HG02852 (cell line): ENCODE results near the gene F10.
"Not testable (repeated sequence)": the region's sequence is repeated elsewhere in the genome, so short reads cannot be mapped to it uniquely, and the experiment has no call there.

Source experiments
- ATAC-seq: cut with Tn5 transposase; IDR thresholded peaks from one replicate; pipeline ENCODE4 v1.9.1; 2021; ENCODE audit warnings: mild to moderate bottlenecking, moderate library complexity; ENCODE audit not compliant: unreplicated experiment

F10 gene

GRCh38 chr13:113150550-113151365 lies 28.2 kb downstream of the F10 start:
- no peak for ATAC-seq

DNA sequence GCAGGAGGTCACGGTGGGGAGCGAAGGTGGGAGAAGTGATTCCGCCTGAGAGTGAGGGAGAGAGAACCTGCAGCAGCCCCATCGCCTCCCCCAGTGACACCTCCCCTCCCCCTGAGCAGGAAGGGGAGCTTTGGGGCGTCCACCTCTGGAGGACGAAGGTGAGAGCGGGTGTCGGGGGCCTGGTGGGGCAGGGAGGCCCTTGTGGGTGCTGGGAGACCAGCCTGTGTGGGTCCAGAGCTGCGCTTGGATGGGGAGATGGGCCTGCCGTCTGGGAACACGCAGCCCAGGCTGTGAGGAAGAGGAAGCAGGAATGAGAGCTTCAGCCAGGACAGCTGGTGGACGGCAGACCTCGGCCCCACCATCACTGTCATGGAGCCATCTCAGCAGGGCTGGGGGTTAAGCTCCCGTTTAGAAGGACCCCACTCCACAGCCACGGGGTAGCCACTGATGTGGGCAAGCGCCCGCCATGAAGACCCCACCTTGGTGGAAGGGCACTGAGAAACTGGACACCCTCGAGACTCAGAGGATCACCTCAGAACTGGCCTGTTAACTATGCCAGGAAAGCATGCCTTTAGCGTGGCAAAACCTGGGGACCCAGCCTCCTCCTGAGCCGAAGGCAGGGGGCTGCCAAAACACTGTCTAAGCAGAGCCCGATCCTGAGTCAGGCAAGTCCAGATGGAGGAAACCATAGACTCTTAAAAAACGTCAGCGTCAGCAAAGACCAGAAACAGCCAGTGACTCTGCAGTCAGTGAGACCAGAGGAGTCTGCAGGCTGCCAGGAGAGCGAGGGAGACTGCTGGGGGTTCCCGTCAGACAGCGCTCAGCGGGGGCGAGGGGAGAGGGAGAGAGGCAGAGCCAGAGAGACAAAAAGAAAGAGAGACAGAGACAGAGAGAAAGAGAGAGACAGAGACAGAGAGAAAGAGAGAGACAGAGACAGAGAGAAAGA lies 29.4 kb downstream of the F10 start:
- ATAC-seq, result no peak

- ATAC-seq, result no peak
Measured at GRCh38 chr13:113152691-113152983, 30.0 kb downstream of the F10 start.

DNA sequence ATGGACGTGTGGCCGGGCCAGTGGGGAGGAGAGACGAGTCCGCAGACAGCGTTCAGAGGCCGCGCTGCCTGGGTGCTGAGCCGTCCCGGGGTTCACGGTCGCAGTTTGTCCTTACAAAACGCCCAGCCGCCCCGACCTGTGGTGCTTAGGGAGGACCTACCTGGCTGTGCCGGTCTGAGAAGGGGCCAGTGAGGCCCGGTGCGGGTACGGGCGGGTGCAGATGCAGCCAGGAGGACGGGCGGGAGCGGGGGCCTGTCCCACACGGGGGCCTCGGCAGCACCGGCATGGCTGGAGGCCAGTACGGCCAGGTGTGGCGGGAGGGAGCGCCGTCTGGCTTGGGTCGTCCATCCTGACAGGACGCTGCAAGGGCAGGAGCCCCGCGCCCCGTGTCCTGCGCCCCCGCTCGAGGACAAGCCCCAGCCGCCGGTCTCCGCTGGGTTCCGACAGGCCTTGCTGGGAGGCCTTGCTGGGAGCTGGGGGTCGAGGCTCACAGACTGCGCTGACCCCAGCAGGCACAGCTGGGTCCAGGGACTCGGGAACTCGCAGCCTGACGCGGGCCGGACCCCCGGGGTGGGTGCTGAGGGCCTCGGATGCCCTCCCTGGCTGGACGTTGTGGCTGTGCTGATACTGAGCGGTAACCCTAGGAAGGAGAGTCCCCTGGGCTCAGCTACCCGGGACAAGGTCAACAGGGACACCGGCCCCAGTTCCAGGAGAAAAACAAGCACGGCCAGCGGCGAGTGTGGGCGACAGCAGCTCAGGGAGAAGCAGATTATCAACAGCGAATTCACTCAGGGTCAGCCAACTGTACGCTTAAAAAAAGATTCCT lies 30.6 kb downstream of the F10 start:
- ATAC-seq, result peak; percentile 34

- ATAC-seq, result peak; percentile 66
Measured at GRCh38 chr13:113153810-113154748, 31.5 kb downstream of the F10 start.

DNA sequence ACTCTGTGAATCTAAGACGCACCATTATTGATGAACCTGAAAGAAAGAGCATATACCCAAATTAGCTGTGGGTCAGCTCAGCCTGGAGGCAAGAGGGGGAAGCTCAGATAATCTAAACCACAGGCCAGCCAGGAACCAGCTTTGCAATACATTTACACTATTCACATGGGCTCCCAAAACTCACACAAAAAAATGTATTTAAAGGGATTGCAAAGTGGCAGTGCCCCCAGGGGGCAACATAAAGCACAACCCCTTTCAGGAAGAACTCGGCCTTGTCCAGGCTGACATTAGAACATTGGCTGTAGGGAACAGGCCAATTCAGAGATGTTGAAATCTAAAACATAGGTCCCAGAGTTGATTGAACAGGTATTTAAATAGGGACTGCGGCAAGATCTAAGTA lies 32.6 kb downstream of the F10 start:
- ATAC-seq, result no peak

- no peak for ATAC-seq
Measured at GRCh38 chr13:113155982-113156655, 33.5 kb downstream of the F10 start.

DNA sequence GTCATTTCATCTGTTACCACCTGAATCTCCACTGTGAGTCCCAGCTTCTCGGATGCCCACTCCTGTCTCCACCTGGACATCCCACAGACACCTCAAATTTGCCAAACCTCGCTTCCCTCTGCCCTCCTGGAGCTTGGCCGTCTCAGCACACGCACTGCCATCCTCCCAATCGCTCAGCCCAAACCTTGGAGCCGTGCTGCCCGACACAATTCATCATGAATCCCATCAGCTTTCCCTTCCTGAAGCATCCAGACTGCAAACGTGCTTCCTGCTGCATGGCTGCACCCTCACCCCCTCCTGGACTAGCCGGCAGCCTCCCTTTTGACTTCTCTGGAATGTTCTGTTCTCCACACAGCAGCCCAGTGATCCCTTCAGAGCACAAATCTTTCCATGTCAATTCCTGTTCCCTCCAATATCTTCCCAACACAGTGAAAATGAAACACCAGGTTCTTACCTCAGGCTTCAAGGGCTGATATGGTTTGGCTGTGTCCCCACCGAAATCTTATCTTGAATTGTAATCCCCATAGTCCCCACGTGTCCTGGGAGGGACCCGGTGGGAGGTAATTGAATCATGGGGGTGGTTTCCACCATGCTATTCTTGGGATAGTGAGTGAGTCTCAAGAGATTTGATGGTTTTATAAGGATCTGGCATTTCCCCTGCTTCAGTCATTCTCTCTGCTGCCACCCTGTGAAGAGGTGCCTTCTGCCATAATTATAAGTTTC lies 34.8 kb downstream of the F10 start:
- ATAC-seq, result no peak

DNA sequence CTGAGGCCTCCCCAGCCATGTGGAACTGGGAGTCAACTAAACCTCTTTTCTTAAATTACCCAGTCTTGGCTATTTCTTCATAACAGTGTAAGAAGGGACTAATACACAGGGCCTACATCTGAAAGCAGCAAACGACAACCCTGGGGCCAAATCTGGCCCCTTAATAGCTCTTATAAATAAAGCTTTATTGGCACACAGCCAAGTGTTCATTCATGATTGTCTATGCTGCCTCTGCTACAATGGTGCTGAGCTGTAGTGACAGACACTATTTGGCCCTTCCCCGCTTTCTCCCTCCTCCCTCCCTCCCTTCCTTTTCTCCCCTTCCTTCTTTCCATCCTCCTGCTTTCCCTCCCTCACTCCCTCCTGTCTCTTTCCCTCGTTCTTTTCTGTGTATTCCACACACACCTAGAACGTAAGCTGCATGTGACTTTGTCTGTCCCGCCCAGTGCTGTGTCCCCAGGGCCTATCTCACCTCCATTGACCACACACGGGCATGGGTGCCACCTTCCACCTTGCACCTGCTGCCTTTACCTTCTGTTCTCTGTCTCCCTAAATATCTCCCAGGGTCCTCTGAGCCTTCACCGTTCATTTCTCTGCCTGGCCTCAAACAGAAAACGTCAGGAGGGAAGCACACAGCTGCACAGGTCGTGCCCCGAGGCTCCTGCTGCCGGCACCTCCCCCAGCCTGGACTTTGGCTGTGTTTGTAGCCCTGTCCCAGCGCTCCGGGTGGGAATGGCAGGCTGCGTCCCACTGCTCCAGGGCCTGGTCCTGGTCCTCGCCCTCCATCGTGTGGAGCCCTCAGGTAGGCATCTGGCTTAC lies 35.5 kb downstream of the F10 start, which contains the start of gene PROZ:
Gene PROZ, plus strand, starts transcription at position 720 of the 819 bp plus-strand sequence. Its CDS starts 13 bp downstream, at position 733.
- ATAC-seq, result no peak

- no peak for ATAC-seq
Measured at GRCh38 chr13:113158946-113159345, 36.3 kb downstream of the F10 start.

- ATAC-seq, result no peak
Measured at GRCh38 chr13:113159701-113160100, 37.1 kb downstream of the F10 start.

DNA sequence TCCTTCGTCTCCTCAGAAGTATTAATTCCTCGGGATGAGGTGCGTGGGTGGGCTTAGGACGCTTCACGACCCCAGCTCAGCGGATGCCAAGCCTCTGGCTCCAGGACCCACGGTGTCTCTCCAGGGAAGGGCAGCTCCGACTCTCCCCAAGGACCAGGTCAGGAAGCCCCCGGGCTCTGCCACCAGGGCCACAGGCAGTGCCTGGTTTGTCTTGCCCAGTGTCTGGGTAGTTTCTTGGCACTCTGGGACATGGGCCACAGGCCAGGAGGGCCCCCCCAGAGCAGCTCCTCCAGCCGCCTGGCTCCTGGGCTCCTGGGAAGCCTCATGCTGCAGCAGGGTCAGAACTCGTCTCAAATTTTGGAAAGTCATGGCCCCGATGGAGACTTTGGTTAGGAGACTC lies 38.4 kb downstream of the F10 start:
- no peak for ATAC-seq

DNA sequence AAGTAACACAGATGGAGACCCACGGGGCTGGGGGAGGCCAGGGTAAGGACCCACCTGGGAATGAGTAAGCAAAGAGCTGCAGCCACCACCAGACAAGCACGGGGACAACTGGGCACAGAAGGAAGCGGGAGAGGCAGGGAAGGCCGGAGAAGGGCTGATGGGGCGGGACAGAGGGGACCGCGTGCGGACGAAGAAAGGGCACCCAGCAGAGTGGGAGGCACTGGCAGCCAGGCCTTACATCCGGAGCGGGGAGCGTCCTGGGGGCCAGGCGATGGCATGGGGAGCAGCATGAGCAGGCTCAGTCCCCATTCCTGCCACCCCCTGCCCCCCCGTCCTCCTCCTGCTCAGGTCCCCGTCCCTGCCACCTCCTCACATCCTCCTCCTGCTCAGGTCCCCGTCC lies 38.8 kb downstream of the F10 start:
- ATAC-seq, result no peak

GRCh38 chr13:113161975-113162374 lies 39.4 kb downstream of the F10 start:
- ATAC-seq, result not testable (repeated sequence)

- no peak for ATAC-seq
Measured at GRCh38 chr13:113162783-113163685, 40.4 kb downstream of the F10 start.

DNA sequence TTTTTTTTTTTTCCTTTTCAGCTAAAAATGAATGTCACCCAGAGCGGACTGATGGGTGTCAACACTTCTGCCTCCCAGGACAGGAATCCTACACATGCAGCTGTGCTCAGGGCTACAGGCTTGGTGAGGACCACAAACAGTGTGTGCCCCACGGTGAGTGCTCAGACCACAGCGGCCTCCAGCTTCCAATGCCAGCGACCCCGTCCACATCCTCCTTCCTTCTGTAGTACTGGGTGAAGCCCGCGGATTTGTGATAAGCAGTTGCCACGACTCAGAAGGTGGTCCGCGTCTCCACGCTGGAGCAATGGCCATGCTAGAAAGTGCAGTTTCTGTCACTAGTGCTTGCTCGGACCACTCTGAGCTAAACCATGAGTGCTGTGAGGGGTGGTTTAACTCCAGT lies 41.9 kb downstream of the F10 start:
- ATAC-seq, result no peak

DNA sequence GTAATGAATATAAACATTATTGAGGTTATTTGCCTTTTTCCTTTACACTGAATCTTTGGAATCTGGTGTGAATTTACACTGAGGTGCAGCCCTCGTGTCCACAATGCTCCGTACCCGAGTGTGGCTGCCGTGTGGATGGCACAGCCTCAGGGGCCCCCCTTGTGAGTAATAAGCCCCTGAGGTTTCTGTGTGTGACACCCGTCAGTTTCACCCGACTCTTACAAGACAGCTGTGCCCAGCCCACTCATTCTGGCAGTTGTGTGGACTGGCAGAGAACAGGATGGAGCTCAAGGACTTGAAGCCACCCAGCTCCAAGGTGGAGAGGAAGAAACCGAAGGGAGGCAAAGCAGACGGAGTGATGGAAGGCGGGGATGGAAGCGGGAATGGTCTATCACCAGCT lies 43.7 kb downstream of the F10 start:
- ATAC-seq, result no peak
